Adrenal gland (tissue), 12 donors: ENCODE measurements around the gene CAMTA1. TPM values are rescaled to one million over a fixed set of nuclear protein-coding genes. Genes with fewer than 3 reads are reported as not detected.

Experiments used
- DNase-seq, 7 donors: peaks; one replicate each; pipeline ENCODE4 v3.0.0-alpha.2; 2019 to 2020
- H3K27ac ChIP-seq, 5 donors: fragments of 200-600 bp; sonication (generic) in 4 of 5; 1 replicate in 3 of 5; 2 replicates in 2 of 5; pipeline versions ENCODE4 v1.5.1 to v1.8.0; 2016 to 2020; ENCODE audit warnings: mild to moderate bottlenecking in 1 of 5
- H3K27me3 ChIP-seq: fragments of 200-600 bp; 2 replicates; pipeline ENCODE4 v1.8.0; 2021
- H3K36me3 ChIP-seq, 2 donors: fragments of 200-600 bp; replicated peaks in 1 of 2; 1 replicate in 1 of 2; 2 replicates in 1 of 2; pipeline versions ENCODE4 v1.5.1 to v1.8.0; 2018 to 2022
- H3K4me1 ChIP-seq, 2 donors: fragments of 200-600 bp; replicated peaks in 1 of 2; 1 replicate in 1 of 2; 2 replicates in 1 of 2; pipeline versions ENCODE4 v1.5.1 to v1.8.0; 2018 to 2021
- H3K4me3 ChIP-seq, 4 donors: fragments of 200-600 bp; sonication (generic) in 3 of 4; one replicate each; pipeline ENCODE4 v1.5.1; 2016 to 2018
- H3K9me3 ChIP-seq, 3 donors: fragments of 200-600 bp; sonication (generic) in 1 of 3; replicated peaks in 1 of 3; 1 replicate in 2 of 3; 2 replicates in 1 of 3; pipeline versions ENCODE4 v1.5.1 to v1.8.0; 2016 to 2021
- CTCF ChIP-seq, 6 experiments: fragments of 450-650 bp in 4 of 6; fragments of 200-600 bp in 2 of 6; sonication (generic) in 1 of 6; IDR thresholded peaks; 1 replicate in 5 of 6; 2 replicates in 1 of 6; pipeline versions ENCODE4 v1.5.1 to v1.8.0; 2016 to 2021; ENCODE audit warnings: antibody characterized with exemption in 6 of 6, mild to moderate bottlenecking in 2 of 6, moderate library complexity in 1 of 6
- POLR2A ChIP-seq, 2 donors: fragments of 450-650 bp; IDR thresholded peaks; one replicate each; pipeline ENCODE4 v1.6.1; 2017; ENCODE audit warnings: antibody characterized with exemption in 2 of 2, mild to moderate bottlenecking in 2 of 2, moderate library complexity in 1 of 2
- whole genome bisulfite sequencing, 4 donors: extraction: QIAGEN DNeasy Blood & Tissue Kit in 2 of 4; methylation state at CpG; one replicate each; pipeline versions ENCODE4 v1.1.5 to v1.1.7; 2013 to 2017; 5-methylcytosine and 5-hydroxymethylcytosine counted together
- intact Hi-C, 2 donors: fragments of 100-400 bp; cut with DNase I; formaldehyde crosslinking; loops; one replicate each; pipeline versions ENCODE4 v1.14.1 to v1.15.0; 2022 to 2023
- polyA plus RNA-seq, 3 donors: library from polyadenylated mRNA; stranded (reverse); fragments of 200-250 nt in 2 of 3; fragments of 350-450 nt in 1 of 3; fragmentation: Illumina TruSeq in 1 of 3; extraction: RNeasy Lipid Tissue Mini Kit (QIAGEN cat#74804) in 1 of 3; gene quantifications; one replicate each; pipeline ENCODE4 v1.2.3, GENCODE V29; 2013 to 2014
- total RNA-seq, 9 donors: library from RNA; depleted of rRNA in 4 of 9; stranded (reverse); fragments of >200 nt in 4 of 9; fragments of 120-200 nt in 1 of 9; fragmentation: NEBNext Ultra II Directional in 1 of 9; extraction: Animal tissue kit (Norgen Biotek cat#: 25700) in 1 of 9; gene quantifications; one replicate each; pipeline versions ENCODE4 v1.1.0 to v1.2.4, GENCODE V29; 2013 to 2023
- donor health status: healthy with polysubstance abuse.
- donor health status: Bipolar disorder and iron deficiency.
- donor health status: DM: yes; HTN: yes; CAD: no.
- donor health status: DM: no; HTN: no; CAD: no.
- donor health status: DM: no; HTN: no; CAD: no.
- donor health status: DM: yes; HTN: yes; CAD: no.

Gene CAMTA1
- total and polyA plus RNA-seq, 12 donors, result 62.9 to 141 (median 96.9) TPM

GRCh38 chr1:7248549-7249199 lies 463.4 kb downstream of the CAMTA1 start:
- WGBS, 4 donors, result 78 to 86% (median 82%) methylated on average over 11 to 13 of the region's 13 CpGs
- Histone ChIP-seq H3K36me3 (no peaks in the 10 kb centered on the region), H3K27ac (no peak overlapping the region), H3K4me1 (no peaks in the 10 kb centered on the region), H3K4me3 (no peak overlapping the region), H3K27me3 (no peaks in the 10 kb centered on the region), H3K9me3 (no peaks in the 10 kb centered on the region)
- TF ChIP-seq CTCF (IDR thresholded peaks at IDR 0.05) (no peak), POLR2A (IDR thresholded peaks at IDR 0.05) (no peak)
- intact Hi-C loops, result no loop called here
- DNase-seq, result peak in 1 of 7 donors; percentile 35

GRCh38 chr1:7249516-7249915 lies 464.3 kb downstream of the CAMTA1 start:
- 73 to 83% (median 77%) methylated on average over 3 of the region's 3 CpGs for WGBS, 4 donors
- intact Hi-C loops, result no loop called here

GRCh38 chr1:7250176-7250575 lies 464.9 kb downstream of the CAMTA1 start:
- Histone ChIP-seq H3K4me1 (no peaks in the 10 kb centered on the region), H3K4me3 (no peak overlapping the region), H3K9me3 (no peaks in the 10 kb centered on the region), H3K27ac (no peak overlapping the region), H3K27me3 (no peaks in the 10 kb centered on the region), H3K36me3 (no peaks in the 10 kb centered on the region)
- intact Hi-C loops, result no loop called here
- WGBS, 4 donors, result 78 to 94% (median 86%) methylated on average over 8 to 10 of the region's 10 CpGs
- TF ChIP-seq POLR2A (IDR thresholded peaks at IDR 0.05) (no peak), CTCF (IDR thresholded peaks at IDR 0.05) (no peak)
- DNase-seq, result peak in 2 of 7 donors; percentile 1 to 39

More at GRCh38 chr1:7249516-7249915, 464.3 kb downstream of the CAMTA1 start:
- Histone ChIP-seq H3K4me3 (no peak overlapping the region), H3K27me3 (no peaks in the 10 kb centered on the region), H3K27ac (no peak overlapping the region), H3K9me3 (no peaks in the 10 kb centered on the region), H3K36me3 (no peaks in the 10 kb centered on the region), H3K4me1 (no peaks in the 10 kb centered on the region)
- no peak for TF ChIP-seq POLR2A (IDR thresholded peaks at IDR 0.05)
- TF ChIP-seq CTCF (IDR thresholded peaks at IDR 0.05), result no peak
- no peak for DNase-seq

GRCh38 chr1:7250597-7251453 lies 465.6 kb downstream of the CAMTA1 start:
- Histone ChIP-seq H3K4me3 (no peak overlapping the region), H3K27me3 (no peaks in the 10 kb centered on the region), H3K36me3 (no peaks in the 10 kb centered on the region), H3K4me1 (no peaks in the 10 kb centered on the region), H3K9me3 (no peaks in the 10 kb centered on the region), H3K27ac (no peak overlapping the region)
- intact Hi-C loops, result no loop called here
- no peak for TF ChIP-seq CTCF (IDR thresholded peaks at IDR 0.05)
- TF ChIP-seq POLR2A (IDR thresholded peaks at IDR 0.05), result no peak
- whole genome bisulfite sequencing, 4 donors, result 76 to 84% (median 80%) methylated on average over 17 to 22 of the region's 22 CpGs
- DNase-seq, result peak in 2 of 7 donors; percentile 5 to 30
